22Rv1 (cell line): ENCODE results near the gene ZBTB8B.

ENCODE experiments used
- CTCF ChIP-seq: fragments of 450-650 bp; IDR thresholded peaks from 2 replicates; pipeline ENCODE4 v1.5.1; 2017; ENCODE audit warnings: mild to moderate bottlenecking
- ZFX ChIP-seq: fragments of 450-650 bp; IDR thresholded peaks from 2 replicates; pipeline ENCODE4 v1.6.1; 2017; ENCODE audit warnings: antibody characterized with exemption, borderline replicate concordance

DNA sequence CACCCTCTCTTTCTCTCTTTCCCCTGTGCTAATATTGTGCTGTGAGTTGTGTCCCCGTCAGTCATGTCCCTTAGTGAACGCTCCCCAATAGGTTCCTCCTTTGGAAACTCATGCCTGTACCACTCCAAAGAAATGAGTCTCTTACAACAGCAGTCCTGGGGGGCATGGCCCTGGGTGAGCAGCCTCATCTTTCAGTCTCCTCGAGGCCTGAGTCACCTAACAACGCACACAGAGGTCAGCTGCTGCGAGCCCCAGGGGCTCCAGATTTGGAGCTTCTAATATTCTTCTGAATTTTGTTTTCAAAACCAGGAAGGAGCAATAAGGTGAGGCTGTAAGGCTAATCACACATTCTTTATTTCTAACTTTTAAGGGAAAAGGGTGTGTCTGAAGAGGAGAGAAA, 43.9 kb downstream of the ZBTB8B start:
- TF ChIP-seq CTCF (no peak), ZFX (no peak)
